GM12878 (cell line): ENCODE measurements around the gene MRPS5. TPM values are rescaled to one million over a fixed set of nuclear protein-coding genes. Genes with fewer than 3 reads are reported as not detected.

Experiments
- ATAC-seq: fragments of 200-7000 bp; cut with Tn5 transposase; 3 replicates; pipeline ENCODE4 v1.9.1; 2020; ENCODE audit warnings: mild to moderate bottlenecking, moderate library complexity
- BruUV-seq: library from RNA; stranded (reverse); fragments of 400-500 nt; replicated peaks from 2 replicates; lab custom pipeline; 2021; lab: Mats Ljungman, UMichigan
- CTCF ChIA-PET: fragments of 300-600 bp; sonication (Branson Sonifier 250); formaldehyde crosslinking; extraction: SDS; loops from one replicate; lab custom pipeline; 2021; ENCODE audit warnings: inconsistent platforms; lab: Yijun Ruan, JAX
- POLR2A ChIA-PET: fragments of 350-600 bp; formaldehyde crosslinking; extraction: SDS; loops from one replicate; lab custom pipeline; 2021; ENCODE audit warnings: inconsistent platforms; lab: Charles Lee
- RAD21 ChIA-PET: fragments of 300-600 bp; sonication (Branson Sonifier 250); formaldehyde crosslinking; loops from one replicate; lab custom pipeline; 2023; ENCODE audit warnings: antibody characterized with exemption; ENCODE audit not compliant: unreplicated experiment; lab: Charles Lee
- SMC1A ChIA-PET: fragments of 300-600 bp; sonication (Branson Sonifier 250); formaldehyde crosslinking; loops from one replicate; lab custom pipeline; 2023; ENCODE audit not compliant: unreplicated experiment, uncharacterized antibody; lab: Charles Lee
- DNase-seq: peaks from one replicate; pipeline ENCODE4 v3.0.0-alpha.2; 2011; ENCODE audit warnings: low read depth, low spot score
- FAIRE-seq: peaks from 3 replicates; lab custom pipeline; 2011; peaks lifted over from hg19 to GRCh38; lab: Jason Lieb, UNC
- H2AFZ ChIP-seq: 2 replicates; pipeline ENCODE4 v1.6.0; 2011; ENCODE audit warnings: low read depth, low read length, control low read depth; ENCODE audit not compliant: control insufficient read depth
- H3K27ac ChIP-seq: 2 replicates; pipeline ENCODE4 v1.5.1; 2011; ENCODE audit warnings: control low read depth; ENCODE audit not compliant: control insufficient read depth, insufficient read depth
- H3K27me3 ChIP-seq, 2 experiments: replicated peaks in 1 of 2; 2 replicates each; pipeline versions ENCODE4 v1.6.0 to v1.6.1; 2011; ENCODE audit warnings: low read length in 1 of 2; ENCODE audit not compliant: control insufficient read depth in 2 of 2, insufficient read depth in 2 of 2
- H3K36me3 ChIP-seq, 2 experiments: 2 replicates each; pipeline ENCODE4 v1.5.1; 2011; ENCODE audit warnings: low read length in 1 of 2; ENCODE audit not compliant: control insufficient read depth in 2 of 2, insufficient read depth in 2 of 2
- H3K4me1 ChIP-seq: 2 replicates; pipeline ENCODE4 v1.6.1; 2011; ENCODE audit warnings: mild to moderate bottlenecking, low read length, moderate library complexity, mixed read lengths; ENCODE audit not compliant: control insufficient read depth, insufficient read depth
- H3K4me2 ChIP-seq: 2 replicates; pipeline ENCODE4 v1.6.0; 2011; ENCODE audit warnings: control low read depth; ENCODE audit not compliant: control insufficient read depth, insufficient read depth
- H3K4me3 ChIP-seq: fragments of 200-600 bp; sonication (generic); 2 replicates; pipeline ENCODE4 v1.5.1; 2016
- H3K79me2 ChIP-seq: 2 replicates; pipeline ENCODE4 v1.6.0; 2011; ENCODE audit warnings: low read length; ENCODE audit not compliant: control insufficient read depth, insufficient read depth
- H3K9ac ChIP-seq: 2 replicates; pipeline ENCODE4 v1.8.0; 2011; ENCODE audit warnings: low read length, control low read depth, mixed read lengths; ENCODE audit not compliant: control insufficient read depth, insufficient read depth
- H3K9me3 ChIP-seq: replicated peaks from 3 replicates; pipeline ENCODE4 v1.5.1; 2011; ENCODE audit warnings: mild to moderate bottlenecking, low read length; ENCODE audit not compliant: control insufficient read depth, insufficient read depth
- H4K20me1 ChIP-seq: 2 replicates; pipeline ENCODE4 v1.6.0; 2011; ENCODE audit not compliant: control insufficient read depth, insufficient read depth
- CHD4 ChIP-seq: fragments of 200-600 bp; sonication (generic); IDR thresholded peaks from 2 replicates; pipeline ENCODE4 v1.6.1; 2016; ENCODE audit warnings: mild to moderate bottlenecking
- ETV6 ChIP-seq, 2 experiments: fragments of 450-650 bp in 1 of 2; IDR thresholded peaks in 1 of 2; conservative IDR thresholded peaks in 1 of 2; 2 replicates each; pipeline ENCODE4 v1.6.1; 2014; ENCODE audit warnings: antibody characterized with exemption in 1 of 2, borderline replicate concordance in 1 of 2, low read depth in 1 of 2, mild to moderate bottlenecking in 1 of 2, moderate library complexity in 1 of 2
- GABPA ChIP-seq: IDR thresholded peaks from 2 replicates; pipeline ENCODE4 v1.6.1; 2014; ENCODE audit warnings: antibody characterized with exemption, low read depth, mild to moderate bottlenecking, inconsistent platforms
- HDGF ChIP-seq: fragments of 450-650 bp; IDR thresholded peaks from 2 replicates; pipeline ENCODE4 v1.6.1; 2016; ENCODE audit warnings: antibody characterized with exemption
- IKZF1 ChIP-seq: fragments of 450-650 bp; conservative IDR thresholded peaks from 2 replicates; pipeline ENCODE4 v1.6.1; 2017; ENCODE audit warnings: antibody characterized with exemption, mild to moderate bottlenecking
- IRF4 ChIP-seq: IDR thresholded peaks from 2 replicates; pipeline ENCODE4 v1.6.1; 2011; ENCODE audit warnings: low read depth, low read length
- MTA2 ChIP-seq: fragments of 450-650 bp; IDR thresholded peaks from 2 replicates; pipeline ENCODE4 v1.6.1; 2016; ENCODE audit warnings: low read depth, mild to moderate bottlenecking, moderate library complexity
- RAD51 ChIP-seq: fragments of 450-650 bp; IDR thresholded peaks from 2 replicates; pipeline ENCODE4 v1.6.1; 2016; ENCODE audit warnings: moderate library complexity, mild to moderate bottlenecking, inconsistent platforms
- SIX5 ChIP-seq: IDR thresholded peaks from 2 replicates; pipeline ENCODE4 v1.6.1; 2011; ENCODE audit warnings: mild to moderate bottlenecking, low read depth, low read length, moderate library complexity; ENCODE audit not compliant: severe bottlenecking
- SPI1 ChIP-seq: IDR thresholded peaks from 2 replicates; pipeline ENCODE4 v1.6.1; 2011; ENCODE audit warnings: low read depth, mild to moderate bottlenecking, low read length, moderate library complexity, borderline replicate concordance; ENCODE audit not compliant: insufficient read depth
- ZNF384 ChIP-seq: IDR thresholded peaks from 2 replicates; pipeline ENCODE4 v1.6.1; 2012; ENCODE audit warnings: low read depth, mild to moderate bottlenecking, low read length, improper control_type of control experiment, borderline replicate concordance
- ZZZ3 ChIP-seq: IDR thresholded peaks from 2 replicates; pipeline ENCODE4 v1.6.1; 2011; ENCODE audit warnings: low read depth; ENCODE audit not compliant: control insufficient read depth, insufficient read length
- WGBS: methylation state at CpG from one replicate; pipeline ENCODE4 v1.1.6; 2016; ENCODE audit warnings: low lambda C conversion rate; ENCODE audit not compliant: insufficient replicate concordance, insufficient coverage; ENCODE audit errors: missing lambda C conversion rate; 5-methylcytosine and 5-hydroxymethylcytosine counted together
- in situ Hi-C: fragments of 300-500 bp; cut with MboI; formaldehyde crosslinking; loops from 9 replicates; pipeline ENCODE4 v1.14.3; 2018; ENCODE audit warnings: mixed read lengths
- intact Hi-C: fragments of 100-400 bp; cut with micrococcal nuclease; formaldehyde crosslinking; loops from one replicate; pipeline ENCODE4 v1.14.2; 2022; ENCODE audit not compliant: unreplicated experiment
- polyA plus RNA-seq, 11 experiments: library from polyadenylated mRNA; depleted of rRNA in 4 of 11; unstranded in 6 of 11; stranded (reverse) in 5 of 11; fragments of >200 nt; fragmentation: Nextera tagmentation in 4 of 11; fragmentation: Illumina TruSeq in 1 of 11; extraction: Ambion mirVana in 4 of 11; extraction: Trizol in 1 of 11; gene quantifications; 1 replicate in 1 of 11; 2 replicates in 10 of 11; pipeline versions ENCODE4 v1.2.1 to v1.2.3, GENCODE V29; 2011 to 2016; ENCODE audit warnings: inconsistent platforms in 2 of 11, missing spikeins in 2 of 11, low read depth in 1 of 11
- total RNA-seq, 4 experiments: library from RNA; depleted of rRNA in 3 of 4; stranded (reverse); fragments of >200 nt in 3 of 4; fragmentation: Illumina TruSeq in 1 of 4; extraction: Trizol in 1 of 4; gene quantifications; 2 replicates each; pipeline versions ENCODE4 v1.2.1 to v1.2.3, GENCODE V29; 2013 to 2021
- TF ChIP-seq, protein P1 (sequence below): IDR thresholded peaks from 2 replicates; pipeline ENCODE4 v1.6.1; 2011; ENCODE audit warnings: low read depth, mild to moderate bottlenecking, low read length, moderate library complexity, borderline replicate concordance; ENCODE audit errors: extremely low read depth
- TF ChIP-seq, protein P2 (sequence below): IDR thresholded peaks from 2 replicates; pipeline ENCODE4 v1.6.1; 2012; ENCODE audit warnings: mild to moderate bottlenecking, low read depth, low read length
- TF ChIP-seq, protein P3 (sequence below): IDR thresholded peaks from 2 replicates; pipeline ENCODE4 v1.6.1; 2011; ENCODE audit warnings: low read depth, low read length, improper control_type of control experiment, borderline replicate concordance
- TF ChIP-seq, protein P4 (sequence below): fragments of 450-650 bp; formaldehyde crosslinking; IDR thresholded peaks from 2 replicates; pipeline ENCODE4 v1.4.0; 2022; ENCODE audit warnings: mild to moderate bottlenecking, moderate library complexity

MRPS5 gene
- total and polyA plus RNA-seq, 10 of the 15 experiments (the other 5 are each of a cell fraction or from before 2014, with no cell fraction given) = 54.8 to 93.0 (median 76.3) TPM

DNA sequence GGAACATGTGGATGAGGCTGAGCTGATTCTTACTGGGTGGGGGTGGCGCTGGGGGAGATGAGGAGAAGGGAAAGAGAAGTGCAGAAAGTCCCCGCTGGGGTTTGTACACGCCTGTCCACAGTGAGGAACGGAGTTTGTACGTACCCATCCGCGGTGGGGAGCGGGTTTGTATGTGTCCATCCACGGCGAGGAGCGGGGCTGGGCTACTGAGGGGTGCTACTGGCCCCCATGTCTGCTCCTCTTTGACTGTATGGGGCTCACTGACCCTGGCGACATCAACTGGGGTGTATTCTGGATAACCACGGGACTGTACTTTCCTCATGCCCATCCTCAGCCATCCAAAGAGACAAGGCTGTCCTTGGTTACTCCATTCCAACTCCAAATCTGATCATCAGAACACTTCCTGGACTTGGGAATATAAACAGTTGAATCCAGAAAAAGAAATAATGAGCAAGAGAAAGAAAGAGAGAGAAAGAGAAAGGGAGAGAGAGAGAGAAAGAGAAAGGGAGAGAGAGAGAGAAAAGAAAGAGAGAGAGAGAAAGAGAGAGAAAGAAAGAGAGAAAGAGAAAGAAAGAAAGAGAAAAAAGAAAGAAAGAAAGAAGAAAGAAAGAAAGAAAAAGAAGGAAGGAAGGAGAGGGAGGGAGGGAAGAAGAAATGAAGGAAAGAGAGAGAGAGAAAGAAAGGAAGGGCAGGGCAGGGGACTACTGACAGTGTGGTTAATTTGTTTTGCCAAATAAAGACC lies 75.1 kb downstream of the MRPS5 start:
- in situ Hi-C loops = no loop called here
- SMC1A ChIA-PET = no interaction called here
- TF ChIP-seq, protein P1, sequence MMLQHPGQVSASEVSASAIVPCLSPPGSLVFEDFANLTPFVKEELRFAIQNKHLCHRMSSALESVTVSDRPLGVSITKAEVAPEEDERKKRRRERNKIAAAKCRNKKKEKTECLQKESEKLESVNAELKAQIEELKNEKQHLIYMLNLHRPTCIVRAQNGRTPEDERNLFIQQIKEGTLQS = no peak
- TF ChIP-seq GABPA (no peak), RAD51 (no peak), SIX5 (no peak), MTA2 (no peak), ZNF384 (no peak), ZZZ3 (no peak), SPI1 (no peak), ETV6 (conservative IDR thresholded peaks at IDR 0.05 in 1 of 2, IDR thresholded peaks at IDR 0.05 in 1 of 2; ENCODE audit: borderline replicate concordance in 1 of 2, low read depth in 1 of 2) (no peak), CHD4 (no peak), IKZF1 (no peak), HDGF (no peak), IRF4 (no peak)
- TF ChIP-seq, protein P2, sequence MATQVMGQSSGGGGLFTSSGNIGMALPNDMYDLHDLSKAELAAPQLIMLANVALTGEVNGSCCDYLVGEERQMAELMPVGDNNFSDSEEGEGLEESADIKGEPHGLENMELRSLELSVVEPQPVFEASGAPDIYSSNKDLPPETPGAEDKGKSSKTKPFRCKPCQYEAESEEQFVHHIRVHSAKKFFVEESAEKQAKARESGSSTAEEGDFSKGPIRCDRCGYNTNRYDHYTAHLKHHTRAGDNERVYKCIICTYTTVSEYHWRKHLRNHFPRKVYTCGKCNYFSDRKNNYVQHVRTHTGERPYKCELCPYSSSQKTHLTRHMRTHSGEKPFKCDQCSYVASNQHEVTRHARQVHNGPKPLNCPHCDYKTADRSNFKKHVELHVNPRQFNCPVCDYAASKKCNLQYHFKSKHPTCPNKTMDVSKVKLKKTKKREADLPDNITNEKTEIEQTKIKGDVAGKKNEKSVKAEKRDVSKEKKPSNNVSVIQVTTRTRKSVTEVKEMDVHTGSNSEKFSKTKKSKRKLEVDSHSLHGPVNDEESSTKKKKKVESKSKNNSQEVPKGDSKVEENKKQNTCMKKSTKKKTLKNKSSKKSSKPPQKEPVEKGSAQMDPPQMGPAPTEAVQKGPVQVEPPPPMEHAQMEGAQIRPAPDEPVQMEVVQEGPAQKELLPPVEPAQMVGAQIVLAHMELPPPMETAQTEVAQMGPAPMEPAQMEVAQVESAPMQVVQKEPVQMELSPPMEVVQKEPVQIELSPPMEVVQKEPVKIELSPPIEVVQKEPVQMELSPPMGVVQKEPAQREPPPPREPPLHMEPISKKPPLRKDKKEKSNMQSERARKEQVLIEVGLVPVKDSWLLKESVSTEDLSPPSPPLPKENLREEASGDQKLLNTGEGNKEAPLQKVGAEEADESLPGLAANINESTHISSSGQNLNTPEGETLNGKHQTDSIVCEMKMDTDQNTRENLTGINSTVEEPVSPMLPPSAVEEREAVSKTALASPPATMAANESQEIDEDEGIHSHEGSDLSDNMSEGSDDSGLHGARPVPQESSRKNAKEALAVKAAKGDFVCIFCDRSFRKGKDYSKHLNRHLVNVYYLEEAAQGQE = no peak
- TF ChIP-seq, protein P3, sequence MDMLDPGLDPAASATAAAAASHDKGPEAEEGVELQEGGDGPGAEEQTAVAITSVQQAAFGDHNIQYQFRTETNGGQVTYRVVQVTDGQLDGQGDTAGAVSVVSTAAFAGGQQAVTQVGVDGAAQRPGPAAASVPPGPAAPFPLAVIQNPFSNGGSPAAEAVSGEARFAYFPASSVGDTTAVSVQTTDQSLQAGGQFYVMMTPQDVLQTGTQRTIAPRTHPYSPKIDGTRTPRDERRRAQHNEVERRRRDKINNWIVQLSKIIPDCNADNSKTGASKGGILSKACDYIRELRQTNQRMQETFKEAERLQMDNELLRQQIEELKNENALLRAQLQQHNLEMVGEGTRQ = no peak
- TF ChIP-seq, protein P4, sequence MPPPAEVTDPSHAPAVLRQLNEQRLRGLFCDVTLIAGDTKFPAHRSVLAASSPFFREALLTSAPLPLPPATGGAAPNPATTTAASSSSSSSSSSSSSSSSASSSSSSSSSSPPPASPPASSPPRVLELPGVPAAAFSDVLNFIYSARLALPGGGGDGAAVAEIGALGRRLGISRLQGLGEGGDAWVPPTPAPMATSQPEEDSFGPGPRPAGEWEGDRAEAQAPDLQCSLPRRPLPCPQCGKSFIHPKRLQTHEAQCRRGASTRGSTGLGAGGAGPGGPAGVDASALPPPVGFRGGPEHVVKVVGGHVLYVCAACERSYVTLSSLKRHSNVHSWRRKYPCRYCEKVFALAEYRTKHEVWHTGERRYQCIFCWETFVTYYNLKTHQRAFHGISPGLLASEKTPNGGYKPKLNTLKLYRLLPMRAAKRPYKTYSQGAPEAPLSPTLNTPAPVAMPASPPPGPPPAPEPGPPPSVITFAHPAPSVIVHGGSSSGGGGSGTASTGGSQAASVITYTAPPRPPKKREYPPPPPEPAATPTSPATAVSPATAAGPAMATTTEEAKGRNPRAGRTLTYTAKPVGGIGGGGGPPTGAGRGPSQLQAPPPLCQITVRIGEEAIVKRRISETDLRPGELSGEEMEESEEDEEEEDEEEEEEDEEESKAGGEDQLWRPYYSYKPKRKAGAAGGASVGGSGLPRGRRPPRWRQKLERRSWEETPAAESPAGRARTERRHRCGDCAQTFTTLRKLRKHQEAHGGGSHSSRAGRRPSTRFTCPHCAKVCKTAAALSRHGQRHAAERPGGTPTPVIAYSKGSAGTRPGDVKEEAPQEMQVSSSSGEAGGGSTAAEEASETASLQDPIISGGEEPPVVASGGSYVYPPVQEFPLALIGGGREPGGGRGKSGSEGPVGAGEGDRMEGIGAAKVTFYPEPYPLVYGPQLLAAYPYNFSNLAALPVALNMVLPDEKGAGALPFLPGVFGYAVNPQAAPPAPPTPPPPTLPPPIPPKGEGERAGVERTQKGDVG (CRISPR knock-in tag) = no peak

More for the DNA sequence above, 75.1 kb downstream of the MRPS5 start:
- H3K27ac ChIP-seq = no peak overlapping the region
- 59% methylated on average over 13 of the region's 13 CpGs for WGBS
- no peaks in the 10 kb centered on the region for H3K9me3 ChIP-seq
- ChIA-PET CTCF (no interaction called here), POLR2A (no interaction called here), RAD21 (no interaction called here)
- no peaks in the 10 kb centered on the region for H3K27me3 ChIP-seq
- no peak overlapping the region for H3K4me2 ChIP-seq
- no peaks in the 10 kb centered on the region for H4K20me1 ChIP-seq
- FAIRE-seq (no peak), DNase-seq (no peak), ATAC-seq (no peak)
- no peaks in the 10 kb centered on the region for H3K36me3 ChIP-seq
- intact Hi-C loops = no loop called here
- H3K4me1 ChIP-seq = peaks cover 63% of the 10 kb centered on the region
- H3K79me2 ChIP-seq = no peaks in the 10 kb centered on the region
- no TSS peak for BruUV-seq
- no peak overlapping the region for H2AFZ ChIP-seq
- H3K9ac ChIP-seq = no peak overlapping the region
- H3K4me3 ChIP-seq = no peak overlapping the region
